Activated CD8-positive, alpha-beta T cell treated with anti-CD3 and anti-CD28 coated beads, Interleukin-2, amount 10 ng/mL, durations not matched to agents 7 days and 5 days (primary cell): Measurements from ENCODE around the gene UVRAG. TPM values are rescaled to one million over a fixed set of nuclear protein-coding genes. Genes with fewer than 3 reads are reported as not detected.

ENCODE experiments used
- ATAC-seq: fragments of 150-1000 bp; cut with Tn5 transposase; one replicate; pipeline ENCODE4 v1.10.0; 2021; ENCODE audit warnings: moderate library complexity
- CTCF ChIA-PET: fragments of 350-600 bp; sonication (Branson Sonifier 250); formaldehyde crosslinking; loops from one replicate; lab custom pipeline; 2021; ENCODE audit warnings: antibody characterized with exemption; lab: Charles Lee
- POLR2A ChIA-PET: fragments of 350-600 bp; sonication (Branson Sonifier 250); formaldehyde crosslinking; loops from one replicate; lab custom pipeline; 2021; ENCODE audit warnings: antibody characterized with exemption; lab: Charles Lee
- DNase-seq: peaks from one replicate; pipeline ENCODE4 v3.0.0-alpha.2; 2020
- H3K27ac Mint-ChIP-seq: one replicate; pipeline ENCODE4 v1.8.0; 2021; ENCODE audit warnings: mild to moderate bottlenecking, mixed read lengths
- H3K27me3 Mint-ChIP-seq: one replicate; pipeline ENCODE4 v1.8.0; 2021; ENCODE audit warnings: low read depth, mixed read lengths
- H3K36me3 Mint-ChIP-seq: one replicate; pipeline ENCODE4 v1.8.0; 2021; ENCODE audit warnings: low read depth, mixed read lengths
- H3K4me1 Mint-ChIP-seq: one replicate; pipeline ENCODE4 v1.8.0; 2021; ENCODE audit warnings: low read depth, mixed read lengths
- H3K4me3 Mint-ChIP-seq: one replicate; pipeline ENCODE4 v1.8.0; 2021; ENCODE audit warnings: mild to moderate bottlenecking, mixed read lengths
- H3K9me3 Mint-ChIP-seq: one replicate; pipeline ENCODE4 v1.8.0; 2022; ENCODE audit warnings: mixed read lengths; ENCODE audit not compliant: insufficient read depth
- total RNA-seq, 2 experiments: library from RNA; stranded (reverse); gene quantifications; one replicate each; pipeline ENCODE4 v1.2.3, GENCODE V29; 2021

UVRAG gene
- total RNA-seq, 2 experiments from 2014 or later: 19.8 to 21.1 TPM

DNA sequence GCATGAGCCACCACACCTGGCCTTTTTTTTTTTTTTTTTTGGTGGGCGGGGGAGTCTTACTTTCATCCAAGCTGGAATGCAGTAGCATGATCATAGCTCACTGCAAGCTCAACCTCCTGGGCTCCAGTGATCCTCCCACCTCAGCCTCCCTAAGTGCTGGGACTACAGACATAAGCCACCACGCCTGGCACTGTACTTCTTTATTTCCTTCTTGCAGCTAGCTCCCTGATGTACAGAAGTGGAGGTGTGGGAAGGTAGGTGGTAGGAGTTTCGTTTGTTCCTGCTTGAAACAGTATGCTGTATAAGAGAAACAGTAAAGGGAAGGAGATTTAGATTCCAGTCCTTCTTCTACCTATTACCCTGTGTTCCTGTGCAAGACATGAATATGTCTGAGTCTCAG, 319.2 kb downstream of the UVRAG start:
- no peak overlapping the region for H3K27ac Mint-ChIP-seq
- no peak overlapping the region for H3K4me3 Mint-ChIP-seq
- ChIA-PET CTCF (no interaction called here), POLR2A (no interaction called here)
- H3K4me1 Mint-ChIP-seq: peaks cover 14% of the 10 kb centered on the region
- H3K36me3 Mint-ChIP-seq: no peaks in the 10 kb centered on the region
- DNase-seq: no peak
- no peak for ATAC-seq
- no peaks in the 10 kb centered on the region for H3K27me3 Mint-ChIP-seq
- no peaks in the 10 kb centered on the region for H3K9me3 Mint-ChIP-seq

DNA sequence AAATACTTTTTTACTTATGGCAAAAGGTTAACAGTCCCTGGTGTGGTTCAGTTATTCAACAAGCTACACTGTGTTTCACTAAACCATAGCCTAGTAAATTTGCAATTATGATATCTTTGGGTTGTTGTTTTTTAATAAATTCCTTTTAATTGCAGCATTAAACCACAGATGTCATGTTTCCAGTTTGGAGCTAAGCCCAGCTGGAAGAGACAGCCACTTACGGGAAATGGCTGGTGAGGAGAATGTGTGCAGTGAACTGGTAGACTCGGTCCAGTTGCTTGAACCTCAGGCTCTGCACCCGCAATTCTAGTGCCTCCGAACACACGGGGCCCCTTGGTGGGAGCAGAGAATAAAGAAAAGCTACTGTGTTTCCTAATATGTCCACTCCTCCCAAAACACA, 320.5 kb downstream of the UVRAG start:
- ATAC-seq: no peak
- ChIA-PET POLR2A (no interaction called here), CTCF (interaction anchor here (1.3 kb wide), 1 partner anchor 17 kb away, joined by 7 read pairs; no protein-coding TSS in a partner anchor)
- Mint-ChIP-seq H3K27ac (no peak overlapping the region), H3K36me3 (no peaks in the 10 kb centered on the region), H3K9me3 (no peaks in the 10 kb centered on the region), H3K27me3 (no peaks in the 10 kb centered on the region), H3K4me1 (peaks cover 14% of the 10 kb centered on the region), H3K4me3 (no peak overlapping the region)
- no peak for DNase-seq

DNA sequence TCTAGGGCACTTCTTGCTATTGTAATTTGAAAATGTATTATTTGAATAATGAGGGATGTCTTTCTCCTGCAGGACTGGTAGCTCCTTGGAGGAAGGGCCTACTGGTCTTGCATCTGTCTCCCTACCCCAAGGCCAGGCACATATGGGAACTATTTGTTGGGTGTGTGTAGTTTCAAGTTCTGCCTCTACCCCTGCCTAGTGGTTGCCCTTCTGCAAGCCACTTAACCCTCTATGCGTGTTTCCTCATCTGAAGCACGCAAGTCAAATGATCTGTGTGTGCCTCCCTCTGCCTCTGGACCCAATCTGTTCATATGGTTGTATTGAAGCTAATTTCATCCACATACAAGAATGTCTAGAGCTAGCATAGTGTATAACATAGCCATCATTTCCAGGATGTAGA, 324.3 kb downstream of the UVRAG start:
- H3K9me3 Mint-ChIP-seq: no peaks in the 10 kb centered on the region
- H3K27me3 Mint-ChIP-seq: no peaks in the 10 kb centered on the region
- POLR2A ChIA-PET: no interaction called here
- CTCF ChIA-PET: interaction anchor here (4.5 kb wide), 1 partner anchor 13 kb away, joined by 27 read pairs; no protein-coding TSS in a partner anchor
- no peaks in the 10 kb centered on the region for H3K4me1 Mint-ChIP-seq
- DNase-seq (no peak), ATAC-seq (no peak)
- H3K27ac Mint-ChIP-seq: peak overlapping the region; percentile 39
- peaks cover 5% of the 10 kb centered on the region for H3K36me3 Mint-ChIP-seq
- H3K4me3 Mint-ChIP-seq: no peak overlapping the region

DNA sequence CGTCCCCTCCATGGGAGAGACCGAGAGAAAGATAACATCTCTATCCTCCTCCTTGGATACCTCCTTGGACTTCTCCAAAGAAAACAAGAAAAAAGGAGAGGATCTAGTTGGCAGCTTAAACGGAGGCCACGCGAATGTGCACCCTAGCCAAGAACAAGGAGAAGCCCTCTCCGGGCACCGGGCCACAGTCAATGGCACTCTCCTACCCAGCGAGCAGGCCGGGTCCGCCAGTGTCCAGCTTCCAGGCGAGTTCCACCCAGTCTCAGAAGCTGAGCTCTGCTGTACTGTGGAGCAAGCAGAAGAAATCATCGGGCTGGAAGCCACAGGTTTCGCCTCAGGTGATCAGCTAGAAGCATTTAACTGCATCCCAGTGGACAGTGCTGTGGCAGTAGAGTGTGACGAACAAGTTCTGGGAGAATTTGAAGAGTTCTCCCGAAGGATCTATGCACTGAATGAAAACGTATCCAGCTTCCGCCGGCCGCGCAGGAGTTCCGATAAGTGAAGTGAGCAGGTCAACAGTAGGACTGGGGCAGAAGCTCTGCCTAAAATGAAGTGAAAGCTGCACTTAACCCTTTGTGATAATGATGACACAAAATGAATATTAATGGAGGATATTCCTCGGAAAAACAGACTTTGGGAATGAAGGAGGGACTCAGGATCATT, 326.0 kb downstream of the UVRAG start:
- Mint-ChIP-seq H3K27me3 (no peaks in the 10 kb centered on the region), H3K9me3 (no peaks in the 10 kb centered on the region), H3K36me3 (peaks cover 5% of the 10 kb centered on the region), H3K4me1 (no peaks in the 10 kb centered on the region), H3K27ac (no peak overlapping the region), H3K4me3 (no peak overlapping the region)
- no peak for ATAC-seq
- CTCF ChIA-PET: interaction anchor here (0.6 to 4.5 kb wide), 3 partner anchors 12 to 317 kb away, joined by 3 to 27 read pairs (median 4); no protein-coding TSS in a partner anchor
- no peak for DNase-seq
- POLR2A ChIA-PET: interaction anchor here (0.6 kb wide), 1 partner anchor 463 kb away, joined by 3 read pairs; no protein-coding TSS in a partner anchor

DNA sequence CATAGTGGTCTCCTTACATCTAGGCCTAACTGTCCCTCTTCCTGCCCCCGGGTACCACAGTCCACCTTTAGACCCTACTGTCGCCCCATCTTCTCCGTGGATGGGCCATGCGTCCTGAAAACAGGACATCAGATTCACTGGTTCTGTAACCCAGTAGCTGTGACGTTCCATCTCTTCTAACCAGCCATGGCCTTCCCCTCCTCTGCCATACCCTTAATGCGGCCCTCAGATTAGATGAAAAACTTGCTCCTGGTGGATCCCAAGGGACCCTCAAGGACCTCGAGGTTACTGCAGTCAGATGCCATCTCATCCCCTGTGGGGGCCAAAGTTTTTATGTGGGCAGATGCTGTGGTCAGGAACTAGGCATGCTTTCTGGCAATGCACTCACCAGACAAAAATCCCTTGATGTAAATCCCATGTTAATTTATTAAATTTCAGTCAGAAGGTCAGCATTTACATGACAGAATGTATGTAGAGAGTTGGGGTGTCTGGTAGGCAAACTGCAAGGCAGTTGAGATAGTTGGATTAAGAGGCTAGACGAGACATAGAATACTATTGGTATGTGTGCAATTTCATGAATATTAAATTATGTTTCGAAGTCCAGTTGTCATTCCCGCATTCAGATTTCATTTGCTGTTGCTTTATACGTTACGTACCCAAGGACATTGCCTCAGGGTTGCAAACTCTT, 327.0 kb downstream of the UVRAG start:
- H3K27ac Mint-ChIP-seq: no peak overlapping the region
- DNase-seq (no peak), ATAC-seq (no peak)
- peaks cover 5% of the 10 kb centered on the region for H3K36me3 Mint-ChIP-seq
- POLR2A ChIA-PET: no interaction called here
- H3K27me3 Mint-ChIP-seq: no peaks in the 10 kb centered on the region
- no peaks in the 10 kb centered on the region for H3K4me1 Mint-ChIP-seq
- no peak overlapping the region for H3K4me3 Mint-ChIP-seq
- H3K9me3 Mint-ChIP-seq: no peaks in the 10 kb centered on the region
- CTCF ChIA-PET: interaction anchor here (1.2 to 4.5 kb wide), 3 partner anchors 10 to 245 kb away, joined by 5 to 27 read pairs (median 11); no protein-coding TSS in a partner anchor

GRCh38 chr11:76143274-76143673, 328.3 kb downstream of the UVRAG start:
- POLR2A ChIA-PET: no interaction called here
- DNase-seq: no peak
- no peaks in the 10 kb centered on the region for H3K27me3 Mint-ChIP-seq
- no peaks in the 10 kb centered on the region for H3K4me1 Mint-ChIP-seq
- no peaks in the 10 kb centered on the region for H3K9me3 Mint-ChIP-seq
- H3K27ac Mint-ChIP-seq: no peak overlapping the region
- peaks cover 5% of the 10 kb centered on the region for H3K36me3 Mint-ChIP-seq
- no peak overlapping the region for H3K4me3 Mint-ChIP-seq
- no peak for ATAC-seq
- CTCF ChIA-PET: interaction anchor here (1.2 to 2.6 kb wide), 2 partner anchors 9 to 246 kb away, joined by 5 to 11 read pairs; no protein-coding TSS in a partner anchor

- Mint-ChIP-seq H3K9me3 (no peaks in the 10 kb centered on the region), H3K4me3 (no peak overlapping the region), H3K36me3 (no peaks in the 10 kb centered on the region), H3K27me3 (peaks cover 6% of the 10 kb centered on the region), H3K4me1 (peaks cover 9% of the 10 kb centered on the region), H3K27ac (no peak overlapping the region)
- DNase-seq (no peak), ATAC-seq (no peak)
- ChIA-PET POLR2A (no interaction called here), CTCF (interaction anchor here (1.4 to 1.9 kb wide), 2 partner anchors 246 to 250 kb away, joined by 3 to 10 read pairs; no protein-coding TSS in a partner anchor)
These were observed 332.2 kb downstream of the UVRAG start for GRCh38 chr11:76147106-76147740.

- DNase-seq (no peak), ATAC-seq (no peak)
- H3K27me3 Mint-ChIP-seq: peaks cover 7% of the 10 kb centered on the region
- no peak overlapping the region for H3K27ac Mint-ChIP-seq
- no peaks in the 10 kb centered on the region for H3K9me3 Mint-ChIP-seq
- peaks cover 19% of the 10 kb centered on the region for H3K4me1 Mint-ChIP-seq
- CTCF ChIA-PET: no interaction called here
- no peak overlapping the region for H3K4me3 Mint-ChIP-seq
- POLR2A ChIA-PET: no interaction called here
- H3K36me3 Mint-ChIP-seq: no peaks in the 10 kb centered on the region
These were observed 333.2 kb downstream of the UVRAG start for GRCh38 chr11:76148231-76148630.

DNA sequence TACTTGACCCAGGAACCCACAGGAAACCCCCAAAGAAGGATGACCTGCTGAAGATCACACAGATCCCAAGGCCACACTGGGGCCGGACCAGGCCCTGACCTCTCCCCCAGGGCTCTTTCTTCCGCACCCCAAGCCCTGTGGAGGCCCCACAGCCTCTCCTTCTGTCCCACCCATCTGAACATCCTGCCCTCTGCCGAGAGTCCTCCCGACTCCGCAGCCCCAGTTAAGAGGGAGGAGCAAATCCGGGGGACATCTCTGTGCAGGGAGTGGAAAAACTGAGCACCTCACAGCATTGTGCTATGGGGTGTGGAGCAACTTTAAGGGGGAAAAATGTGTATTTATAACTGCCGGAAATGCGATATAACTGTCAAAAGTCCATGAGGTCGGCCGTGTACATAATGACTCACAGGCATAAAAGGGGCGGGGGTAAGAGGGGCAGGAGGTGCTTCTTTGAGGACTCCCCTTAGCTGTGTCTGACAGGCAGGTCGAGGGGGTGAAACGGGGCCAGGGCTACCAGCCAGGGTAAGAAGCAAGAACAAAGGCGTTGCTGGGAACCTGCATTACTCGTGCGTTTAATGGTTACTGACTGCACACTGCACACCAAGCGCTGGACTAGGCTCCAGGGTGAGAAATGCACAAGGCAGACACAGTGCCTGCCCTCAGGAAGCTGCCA, 334.1 kb downstream of the UVRAG start:
- no peak for ATAC-seq
- no peak for DNase-seq
- Mint-ChIP-seq H3K36me3 (no peaks in the 10 kb centered on the region), H3K27ac (no peak overlapping the region), H3K4me3 (no peak overlapping the region), H3K9me3 (no peaks in the 10 kb centered on the region), H3K27me3 (peaks cover 7% of the 10 kb centered on the region), H3K4me1 (peaks cover 26% of the 10 kb centered on the region)
- CTCF ChIA-PET: interaction anchor here (1.8 kb wide), 1 partner anchor 252 kb away, joined by 12 read pairs; no protein-coding TSS in a partner anchor
- POLR2A ChIA-PET: no interaction called here

- H3K27me3 Mint-ChIP-seq: peaks cover 7% of the 10 kb centered on the region
- DNase-seq: no peak
- no peak overlapping the region for H3K4me3 Mint-ChIP-seq
- H3K4me1 Mint-ChIP-seq: peaks cover 26% of the 10 kb centered on the region
- ChIA-PET POLR2A (no interaction called here), CTCF (interaction anchor here (1.1 to 1.8 kb wide), 2 partner anchors 253 to 277 kb away, joined by 3 to 12 read pairs; no protein-coding TSS in a partner anchor)
- ATAC-seq: no peak
- H3K27ac Mint-ChIP-seq: no peak overlapping the region
- no peaks in the 10 kb centered on the region for H3K9me3 Mint-ChIP-seq
- no peaks in the 10 kb centered on the region for H3K36me3 Mint-ChIP-seq
These were observed 334.7 kb downstream of the UVRAG start for GRCh38 chr11:76149713-76150112.

DNA sequence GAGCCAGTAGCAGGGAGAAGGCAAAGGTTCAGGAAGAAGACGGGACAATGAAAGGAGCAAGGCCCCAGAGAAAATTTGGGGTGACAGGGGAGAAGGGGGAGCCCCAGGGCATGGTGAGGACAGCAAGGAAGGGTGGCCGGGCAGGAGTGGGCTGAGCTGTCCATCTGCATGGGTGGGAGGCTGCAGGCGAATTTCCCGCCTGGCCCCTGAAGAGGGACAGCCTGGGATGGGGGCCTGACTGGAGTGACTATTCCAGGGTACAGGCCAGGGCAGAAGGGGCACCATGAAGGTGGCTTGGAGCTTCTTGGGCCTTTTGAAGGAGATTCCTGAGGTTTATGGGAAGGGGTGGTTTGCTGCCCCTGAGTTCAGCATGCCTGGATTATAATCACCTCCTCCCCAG, 335.1 kb downstream of the UVRAG start:
- Mint-ChIP-seq H3K36me3 (no peaks in the 10 kb centered on the region), H3K27me3 (peaks cover 7% of the 10 kb centered on the region), H3K27ac (no peak overlapping the region), H3K4me3 (no peak overlapping the region), H3K4me1 (peaks cover 26% of the 10 kb centered on the region), H3K9me3 (no peaks in the 10 kb centered on the region)
- DNase-seq (no peak), ATAC-seq (no peak)
- CTCF ChIA-PET: interaction anchor here (1.1 to 1.8 kb wide), 2 partner anchors 253 to 277 kb away, joined by 3 to 12 read pairs; no protein-coding TSS in a partner anchor
- POLR2A ChIA-PET: no interaction called here
